Subcutaneous abdominal adipose tissue (tissue), 5 donors: ENCODE results near the gene CFAP43.

ENCODE experiments used
- H3K27ac ChIP-seq: one replicate; pipeline ENCODE4 v1.7.0; 2013; ENCODE audit warnings: low read depth, mild to moderate bottlenecking, inconsistent platforms, low read length, moderate library complexity
- H3K27me3 ChIP-seq, 5 donors: one replicate each; pipeline ENCODE4 v1.7.0; 2013; ENCODE audit warnings: low read length in 5 of 5, inconsistent platforms in 1 of 5; ENCODE audit not compliant: control insufficient read depth in 5 of 5, insufficient read depth in 4 of 5
- H3K36me3 ChIP-seq, 5 donors: one replicate each; pipeline ENCODE4 v1.7.0; 2013; ENCODE audit warnings: low read length in 5 of 5; ENCODE audit not compliant: control insufficient read depth in 5 of 5, insufficient read depth in 5 of 5
- H3K4me1 ChIP-seq, 5 donors: one replicate each; pipeline ENCODE4 v1.7.0; 2013; ENCODE audit warnings: low read length in 5 of 5, mild to moderate bottlenecking in 3 of 5, moderate library complexity in 1 of 5; ENCODE audit not compliant: control insufficient read depth in 5 of 5, insufficient read depth in 5 of 5
- H3K4me3 ChIP-seq, 5 donors: one replicate each; pipeline ENCODE4 v1.7.0; 2013; ENCODE audit warnings: low read length in 5 of 5, low read depth in 1 of 5
- H3K9ac ChIP-seq, 5 donors: one replicate each; pipeline ENCODE4 v1.7.0; 2013; ENCODE audit warnings: low read length in 5 of 5, mild to moderate bottlenecking in 4 of 5, moderate library complexity in 3 of 5
- H3K9me3 ChIP-seq, 5 donors: one replicate each; pipeline ENCODE4 v1.7.0; 2013; ENCODE audit warnings: low read length in 5 of 5; ENCODE audit not compliant: control insufficient read depth in 5 of 5
- donor health status: healthy.
- donor health status: healthy.
- donor health status: healthy.
- donor health status: healthy.
- donor health status: healthy.

The CFAP43 gene

DNA sequence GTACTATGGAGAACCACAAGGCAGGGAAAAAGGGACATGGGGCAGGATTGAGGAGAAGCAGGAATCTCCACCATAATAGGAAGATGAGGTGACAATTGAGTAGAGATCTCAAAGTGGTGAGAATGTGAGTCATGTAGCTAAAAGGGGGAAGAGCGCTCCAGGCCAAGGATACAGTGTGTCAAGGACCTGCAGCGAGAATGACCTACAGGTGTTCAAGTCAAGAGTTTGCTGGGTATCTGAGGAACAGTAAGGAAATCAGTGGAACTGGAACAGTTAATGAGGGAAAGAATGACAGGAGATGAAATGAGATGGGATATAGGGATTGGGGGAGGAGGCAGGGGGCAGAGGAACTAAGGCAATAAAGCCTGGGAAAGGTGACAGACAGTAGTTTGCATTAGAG is 76.6 kb downstream of the CFAP43 start:
- Histone ChIP-seq H3K36me3 (no peaks in the 10 kb centered on the region), H3K27ac (no peak overlapping the region), H3K9me3 (peaks cover 0 to 12% (median 5%) of the 10 kb centered on the region in 5 donors), H3K4me1 (no peaks in the 10 kb centered on the region), H3K4me3 (no peak overlapping the region), H3K9ac (no peak overlapping the region), H3K27me3 (peaks cover 0 to 13% (median 5%) of the 10 kb centered on the region in 5 donors)

DNA sequence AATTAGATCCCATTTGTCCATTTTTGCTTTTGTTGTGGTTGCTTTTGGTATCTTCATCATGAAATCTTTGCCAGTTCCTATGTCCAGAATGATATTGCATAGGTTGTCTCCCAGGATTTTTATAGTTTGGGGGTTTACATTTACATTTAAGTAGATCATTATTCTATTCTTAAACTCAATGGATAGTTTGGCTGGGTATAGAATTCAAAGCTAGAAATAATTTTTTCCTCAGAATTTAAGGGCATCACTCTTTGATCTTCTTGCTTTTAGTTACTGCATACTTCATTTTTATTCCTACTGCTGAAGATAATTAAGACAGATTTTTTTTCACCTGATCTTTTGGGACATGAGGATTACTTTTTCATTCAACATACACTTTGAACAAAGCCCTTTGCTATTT is 80.4 kb downstream of the CFAP43 start:
- H3K27me3 ChIP-seq: peaks cover 0 to 13% (median 5%) of the 10 kb centered on the region in 5 donors
- no peak overlapping the region for H3K27ac ChIP-seq
- no peak overlapping the region for H3K9ac ChIP-seq
- H3K4me1 ChIP-seq: no peaks in the 10 kb centered on the region
- peaks cover 0 to 12% (median 5%) of the 10 kb centered on the region in 5 donors for H3K9me3 ChIP-seq
- H3K36me3 ChIP-seq: no peaks in the 10 kb centered on the region
- H3K4me3 ChIP-seq: no peak overlapping the region

DNA sequence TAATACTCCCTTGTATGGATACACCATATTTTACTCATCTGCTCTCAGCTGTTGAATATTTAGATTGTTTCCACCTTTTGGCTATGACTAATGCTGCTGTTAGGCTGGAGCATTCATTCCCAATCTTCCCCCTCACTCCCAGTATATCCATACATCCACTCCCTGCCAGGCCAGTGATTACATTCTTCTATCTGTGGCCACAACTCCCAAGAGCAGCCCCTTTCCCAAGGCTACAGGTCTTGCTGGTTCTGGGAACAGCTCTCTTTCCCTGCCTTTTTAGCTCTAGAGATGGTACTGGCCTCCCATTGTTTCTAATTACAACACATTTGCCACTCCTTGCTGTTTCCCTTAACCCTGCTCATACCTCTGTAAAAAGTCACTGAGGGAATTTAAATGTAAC is 82.0 kb downstream of the CFAP43 start:
- peaks cover 0 to 7% (median under 1%) of the 10 kb centered on the region in 5 donors for H3K27me3 ChIP-seq
- H3K4me3 ChIP-seq: no peak overlapping the region
- H3K4me1 ChIP-seq: no peaks in the 10 kb centered on the region
- peaks cover 0 to 12% (median 5%) of the 10 kb centered on the region in 5 donors for H3K9me3 ChIP-seq
- H3K27ac ChIP-seq: no peak overlapping the region
- H3K9ac ChIP-seq: no peak overlapping the region
- H3K36me3 ChIP-seq: no peaks in the 10 kb centered on the region

DNA sequence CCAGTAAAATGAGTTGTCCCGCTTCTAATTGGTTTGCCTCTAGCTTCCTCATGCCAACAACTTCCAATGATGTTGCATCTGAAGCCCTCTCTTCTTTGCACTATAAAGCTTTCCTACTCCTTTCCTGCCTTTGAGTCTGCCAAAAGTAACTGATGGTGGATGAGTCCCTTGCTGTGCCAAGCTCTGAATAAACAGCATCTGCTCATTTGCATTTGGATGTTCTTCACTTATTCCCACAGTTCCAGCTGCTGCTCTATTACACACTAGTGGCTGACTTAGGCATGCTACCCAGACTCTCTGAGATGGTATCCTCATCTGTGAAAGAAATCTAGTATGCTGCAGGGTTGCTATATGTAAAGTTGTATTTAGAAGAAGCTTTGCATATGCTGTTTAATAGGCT is 85.3 kb downstream of the CFAP43 start:
- Histone ChIP-seq H3K4me3 (no peak overlapping the region), H3K27ac (no peak overlapping the region), H3K27me3 (no peaks in the 10 kb centered on the region), H3K9me3 (peaks cover 0 to 3% (median 0%) of the 10 kb centered on the region in 5 donors), H3K4me1 (no peaks in the 10 kb centered on the region), H3K36me3 (no peaks in the 10 kb centered on the region), H3K9ac (no peak overlapping the region)

DNA sequence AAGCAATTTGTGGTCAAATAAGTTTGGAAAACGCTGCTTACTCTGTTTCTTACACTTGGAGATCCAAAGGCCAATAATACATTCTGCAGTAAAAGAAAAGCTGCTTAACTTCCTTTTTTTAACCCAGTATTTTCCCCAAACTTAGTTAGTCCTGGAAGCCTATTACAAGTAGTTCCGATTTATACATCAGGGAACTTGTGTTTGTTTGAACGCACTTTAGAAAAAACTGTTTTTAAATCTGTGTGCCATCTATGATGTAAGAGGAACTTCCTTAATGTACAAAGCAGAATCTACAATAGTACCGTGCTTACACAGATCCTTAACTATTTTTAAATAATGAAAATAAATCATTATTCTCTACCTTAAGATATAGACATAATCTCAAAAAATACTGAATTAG is 87.2 kb downstream of the CFAP43 start:
- Histone ChIP-seq H3K36me3 (no peaks in the 10 kb centered on the region), H3K27ac (no peak overlapping the region), H3K9me3 (no peaks in the 10 kb centered on the region), H3K4me1 (no peaks in the 10 kb centered on the region), H3K9ac (no peak overlapping the region), H3K27me3 (no peaks in the 10 kb centered on the region), H3K4me3 (no peak overlapping the region)

DNA sequence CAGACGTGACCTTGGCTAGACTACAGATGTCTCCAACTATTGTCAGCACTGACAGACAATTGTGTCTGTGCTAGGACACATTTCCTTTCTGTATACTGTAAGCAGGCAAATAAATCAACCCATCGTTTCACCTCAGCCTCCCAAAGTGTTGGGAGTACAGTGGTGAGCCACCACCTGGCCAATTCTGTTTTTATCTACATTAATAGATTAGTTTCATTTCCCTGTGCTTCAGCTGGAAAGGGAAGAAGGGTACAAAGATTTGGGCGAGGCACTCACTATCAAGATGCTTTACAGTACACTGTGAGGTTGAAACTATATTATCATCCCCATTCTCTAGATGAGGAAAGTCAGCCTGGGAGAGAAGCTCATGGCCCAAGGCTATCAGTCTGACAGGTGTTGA is 88.3 kb downstream of the CFAP43 start:
- Histone ChIP-seq H3K9me3 (no peaks in the 10 kb centered on the region), H3K27ac (no peak overlapping the region), H3K27me3 (no peaks in the 10 kb centered on the region), H3K36me3 (no peaks in the 10 kb centered on the region), H3K4me1 (no peaks in the 10 kb centered on the region), H3K9ac (no peak overlapping the region), H3K4me3 (no peak overlapping the region)

DNA sequence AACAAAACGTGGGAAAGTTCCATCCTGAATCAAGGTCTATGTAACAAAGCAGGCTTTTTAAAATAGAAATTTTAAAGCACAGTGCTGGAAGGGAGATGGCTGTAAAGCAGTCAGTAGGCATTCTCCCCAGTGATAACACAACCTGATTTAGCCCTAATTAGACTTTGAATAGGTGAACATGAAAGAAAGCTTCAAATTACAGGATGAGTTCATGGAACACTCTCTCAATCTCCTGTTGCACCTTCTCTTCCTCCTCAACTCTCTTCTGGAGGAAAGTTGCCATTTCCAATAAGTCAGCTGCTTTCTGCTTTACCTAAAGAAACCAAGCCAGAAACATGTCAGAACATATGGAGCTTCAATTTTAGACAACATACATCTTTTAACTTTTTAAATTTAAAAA is 90.1 kb downstream of the CFAP43 start:
- Histone ChIP-seq H3K4me1 (no peaks in the 10 kb centered on the region), H3K27me3 (no peaks in the 10 kb centered on the region), H3K36me3 (no peaks in the 10 kb centered on the region), H3K27ac (no peak overlapping the region), H3K4me3 (no peak overlapping the region), H3K9me3 (no peaks in the 10 kb centered on the region), H3K9ac (no peak overlapping the region)

DNA sequence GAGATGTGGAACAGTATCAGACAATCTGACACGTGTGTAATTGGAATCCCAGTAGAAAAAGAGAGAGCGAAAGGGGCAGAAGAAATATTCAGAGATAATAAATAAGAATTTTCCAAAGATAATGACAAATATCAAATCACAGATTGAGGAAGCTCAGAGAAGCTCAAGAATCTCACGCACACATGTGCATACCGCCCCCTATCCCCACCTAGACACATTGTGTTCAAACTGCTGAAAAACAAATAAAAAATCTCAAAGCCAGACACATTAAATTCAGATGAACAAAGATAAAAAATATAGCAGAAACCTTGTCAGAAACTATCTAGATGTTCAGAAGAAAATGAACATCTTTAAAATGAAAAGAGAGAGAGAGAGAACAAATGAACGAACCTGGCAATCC is 92.9 kb downstream of the CFAP43 start:
- Histone ChIP-seq H3K36me3 (no peaks in the 10 kb centered on the region), H3K27ac (no peak overlapping the region), H3K4me3 (no peak overlapping the region), H3K9me3 (no peaks in the 10 kb centered on the region), H3K4me1 (no peaks in the 10 kb centered on the region), H3K9ac (no peak overlapping the region), H3K27me3 (no peaks in the 10 kb centered on the region)

DNA sequence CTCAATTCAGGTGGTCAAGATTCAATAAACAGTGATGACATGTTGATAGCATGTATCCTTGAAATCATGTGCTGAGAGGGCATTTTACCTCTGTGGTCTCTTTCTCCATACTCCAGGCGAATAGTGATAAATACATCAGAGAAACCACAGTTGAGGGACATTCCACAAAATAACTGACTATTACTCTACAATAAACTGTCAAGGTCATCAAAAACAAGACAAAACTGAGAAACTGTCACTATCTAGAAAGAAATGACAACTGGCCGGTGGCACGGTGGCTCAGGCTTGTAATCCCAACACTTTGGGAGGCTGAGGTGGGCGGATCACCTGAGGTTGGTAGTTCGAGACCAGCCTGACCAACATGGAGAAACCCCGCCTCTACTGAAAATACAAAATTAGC is 94.0 kb downstream of the CFAP43 start:
- Histone ChIP-seq H3K27me3 (no peaks in the 10 kb centered on the region), H3K9me3 (no peaks in the 10 kb centered on the region), H3K36me3 (no peaks in the 10 kb centered on the region), H3K4me1 (no peaks in the 10 kb centered on the region), H3K4me3 (no peak overlapping the region), H3K9ac (no peak overlapping the region), H3K27ac (no peak overlapping the region)

DNA sequence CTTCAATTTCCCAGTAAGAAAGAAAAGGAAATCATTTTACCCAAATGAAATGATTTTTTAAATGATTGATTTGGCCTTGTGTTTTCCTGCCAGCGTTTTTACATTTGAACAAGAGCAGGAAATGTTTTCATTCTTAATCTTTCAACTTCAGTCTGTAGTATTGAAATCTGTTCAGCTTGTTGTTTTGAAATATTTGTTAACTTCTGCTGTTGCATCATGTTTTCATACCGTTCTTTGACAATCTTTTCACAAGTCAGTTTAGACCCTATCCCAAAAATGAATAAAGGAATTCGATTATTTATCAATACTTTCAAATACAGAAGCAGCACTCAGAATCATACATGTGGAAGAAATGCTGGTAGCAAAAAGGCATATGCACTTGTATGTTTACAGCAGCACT is 102.1 kb downstream of the CFAP43 start:
- Histone ChIP-seq H3K27me3 (no peaks in the 10 kb centered on the region), H3K9ac (no peak overlapping the region), H3K4me1 (no peaks in the 10 kb centered on the region), H3K27ac (no peak overlapping the region), H3K9me3 (no peaks in the 10 kb centered on the region), H3K36me3 (peaks cover 0 to 4% (median 0%) of the 10 kb centered on the region in 5 donors), H3K4me3 (no peak overlapping the region)

DNA sequence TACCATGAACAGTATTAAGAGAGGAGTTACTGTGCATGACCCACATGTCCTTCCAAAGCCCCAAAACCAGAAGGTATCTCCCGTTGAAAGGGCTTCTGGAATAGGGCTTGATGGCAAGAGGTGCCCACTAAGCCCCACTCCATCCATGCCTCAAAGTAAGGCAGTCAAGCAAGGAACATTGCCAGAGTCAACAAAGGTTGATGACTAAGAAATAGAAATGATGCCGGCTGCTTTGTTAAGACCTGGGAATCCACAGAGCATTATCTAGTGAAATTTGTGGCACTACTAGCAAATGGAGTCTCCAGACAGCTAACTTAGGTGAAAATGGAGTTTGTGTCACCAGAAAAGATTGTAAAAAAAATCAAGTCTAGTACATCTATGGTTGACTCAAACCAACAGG is 104.0 kb downstream of the CFAP43 start:
- Histone ChIP-seq H3K36me3 (peaks cover 0 to 5% (median 0%) of the 10 kb centered on the region in 5 donors), H3K27me3 (no peaks in the 10 kb centered on the region), H3K4me1 (no peaks in the 10 kb centered on the region), H3K4me3 (no peak overlapping the region), H3K9ac (no peak overlapping the region), H3K27ac (no peak overlapping the region), H3K9me3 (no peaks in the 10 kb centered on the region)
